Psoas muscle (tissue), 8 donors: ENCODE data around the gene PASK. TPM values are rescaled to one million over a fixed set of nuclear protein-coding genes. Genes with fewer than 3 reads are reported as not detected.

ENCODE experiments used
- ATAC-seq, 4 donors: fragments of 200-7000 bp; cut with Tn5 transposase; one replicate each; pipeline ENCODE4 v1.9.1; 2020; ENCODE audit warnings: moderate library complexity in 3 of 4, mild to moderate bottlenecking in 2 of 4
- DNase-seq, 2 donors: peaks; one replicate each; pipeline ENCODE4 v3.0.0-alpha.2; 2020
- H3K27ac ChIP-seq: fragments of 200-600 bp; one replicate; pipeline ENCODE4 v1.8.0; 2022
- H3K27me3 ChIP-seq, 3 donors: fragments of 200-600 bp in 1 of 3; one replicate each; pipeline versions ENCODE4 v1.6.1 to v1.8.0; 2013 to 2022; ENCODE audit warnings: low read length in 2 of 3, mild to moderate bottlenecking in 2 of 3, moderate library complexity in 1 of 3; ENCODE audit not compliant: insufficient read depth in 3 of 3
- H3K36me3 ChIP-seq, 2 donors: fragments of 200-600 bp in 1 of 2; one replicate each; pipeline versions ENCODE4 v1.6.1 to v1.8.0; 2013 to 2022; ENCODE audit warnings: low read depth in 1 of 2, mild to moderate bottlenecking in 1 of 2, moderate library complexity in 1 of 2; ENCODE audit not compliant: insufficient read depth in 1 of 2
- H3K4me1 ChIP-seq: fragments of 200-600 bp; one replicate; pipeline ENCODE4 v1.8.0; 2022
- H3K4me3 ChIP-seq: fragments of 200-600 bp; one replicate; pipeline ENCODE4 v1.8.0; 2022; ENCODE audit warnings: mild to moderate bottlenecking
- H3K9me3 ChIP-seq: fragments of 200-600 bp; one replicate; pipeline ENCODE4 v1.8.0; 2022
- WGBS, 3 donors: extraction: QIAGEN DNeasy Blood & Tissue Kit; methylation state at CpG; one replicate each; pipeline versions ENCODE4 v1.1.6 to v1.1.7; 2013; 5-methylcytosine and 5-hydroxymethylcytosine counted together
- intact Hi-C, 2 donors: fragments of 100-400 bp; cut with DNase I; formaldehyde crosslinking; loops; one replicate each; pipeline versions ENCODE4 v1.11.0 to v1.14.2; 2022
- polyA plus RNA-seq, 3 donors: library from polyadenylated mRNA; stranded (reverse); fragments of 200-250 nt; gene quantifications; one replicate each; pipeline ENCODE4 v1.2.3, GENCODE V29; 2013
- total RNA-seq, 4 donors: library from RNA; stranded (reverse); fragmentation: NEBNext Ultra II Directional in 2 of 4; extraction: Animal tissue kit (Norgen Biotek cat#: 25700) in 2 of 4; gene quantifications; one replicate each; pipeline versions ENCODE4 v1.2.1 to v1.2.4, GENCODE V29; 2021 to 2023
- TF ChIP-seq, protein P1 (sequence below): fragments of 200-600 bp; IDR thresholded peaks from one replicate; pipeline ENCODE4 v1.8.0; 2022; ENCODE audit warnings: antibody characterized with exemption
- donor health status: healthy with polysubstance abuse.
- donor health status: DM: no; HTN: no; CAD: no; lungs with moderate emphysema.
- donor health status: Bipolar disorder and iron deficiency.
- donor health status: healthy.
- donor health status: DM: yes; HTN: yes; CAD: no.
- donor health status: DM: no; HTN: no; CAD: no.
- donor health status: DM: no; HTN: no; CAD: no.
- donor health status: DM: yes; HTN: yes; CAD: no.

Gene PASK
- total and polyA plus RNA-seq, 7 donors, result 0.41 to 1.9 (median 0.95) TPM

DNA sequence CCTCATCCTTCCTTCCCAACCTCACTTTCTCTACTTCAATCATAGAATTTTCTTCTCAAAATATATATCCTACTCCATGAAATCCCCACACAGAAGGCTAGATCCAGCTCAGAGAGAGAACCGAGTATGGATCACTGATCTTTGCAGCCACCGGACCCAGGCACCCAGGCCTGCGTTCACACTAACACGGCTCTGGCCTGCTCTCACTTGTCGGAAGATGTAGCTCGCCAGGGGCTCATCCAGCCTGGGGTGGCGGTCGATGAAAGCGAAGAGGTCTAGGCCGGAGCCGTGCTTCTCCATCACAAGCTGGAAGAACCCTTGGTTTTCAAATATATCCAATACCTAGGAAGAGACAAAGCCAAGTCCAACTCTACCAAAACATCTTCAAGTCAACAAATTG is 34.4 kb downstream of the PASK start:
- ATAC-seq (no peak), DNase-seq (no peak)
- H3K4me1 ChIP-seq, result no peaks in the 10 kb centered on the region
- no peak overlapping the region for H3K27ac ChIP-seq
- 90 to 97% (median 97%) methylated on average over 11 of the region's 11 CpGs for WGBS, 3 donors
- no peaks in the 10 kb centered on the region for H3K9me3 ChIP-seq
- TF ChIP-seq, protein P1, sequence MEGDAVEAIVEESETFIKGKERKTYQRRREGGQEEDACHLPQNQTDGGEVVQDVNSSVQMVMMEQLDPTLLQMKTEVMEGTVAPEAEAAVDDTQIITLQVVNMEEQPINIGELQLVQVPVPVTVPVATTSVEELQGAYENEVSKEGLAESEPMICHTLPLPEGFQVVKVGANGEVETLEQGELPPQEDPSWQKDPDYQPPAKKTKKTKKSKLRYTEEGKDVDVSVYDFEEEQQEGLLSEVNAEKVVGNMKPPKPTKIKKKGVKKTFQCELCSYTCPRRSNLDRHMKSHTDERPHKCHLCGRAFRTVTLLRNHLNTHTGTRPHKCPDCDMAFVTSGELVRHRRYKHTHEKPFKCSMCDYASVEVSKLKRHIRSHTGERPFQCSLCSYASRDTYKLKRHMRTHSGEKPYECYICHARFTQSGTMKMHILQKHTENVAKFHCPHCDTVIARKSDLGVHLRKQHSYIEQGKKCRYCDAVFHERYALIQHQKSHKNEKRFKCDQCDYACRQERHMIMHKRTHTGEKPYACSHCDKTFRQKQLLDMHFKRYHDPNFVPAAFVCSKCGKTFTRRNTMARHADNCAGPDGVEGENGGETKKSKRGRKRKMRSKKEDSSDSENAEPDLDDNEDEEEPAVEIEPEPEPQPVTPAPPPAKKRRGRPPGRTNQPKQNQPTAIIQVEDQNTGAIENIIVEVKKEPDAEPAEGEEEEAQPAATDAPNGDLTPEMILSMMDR, result no peak
- no peak overlapping the region for H3K4me3 ChIP-seq
- no peaks in the 10 kb centered on the region for H3K36me3 ChIP-seq
- intact Hi-C loops, result no loop called here
- no peaks in the 10 kb centered on the region for H3K27me3 ChIP-seq

DNA sequence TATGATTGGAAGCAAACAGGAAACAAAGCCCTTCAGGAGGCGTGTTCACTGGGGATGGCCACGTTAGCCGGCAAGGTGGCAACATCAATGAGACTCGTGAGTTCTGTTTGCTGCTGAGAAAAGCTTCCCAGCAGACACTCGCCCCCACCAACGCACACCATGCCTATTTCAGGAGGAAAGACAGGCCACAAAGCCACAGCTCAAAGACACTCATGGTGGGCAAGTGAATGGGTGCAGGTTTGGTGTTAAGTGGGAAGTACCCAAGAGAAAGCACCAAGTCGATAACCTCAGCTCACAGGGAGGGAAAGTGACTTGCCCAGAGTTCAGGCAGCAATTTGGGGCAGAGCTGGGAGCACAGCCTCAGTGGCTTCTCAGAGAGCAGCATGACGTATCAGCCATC is 36.7 kb downstream of the PASK start:
- no peak for DNase-seq
- Histone ChIP-seq H3K4me3 (no peak overlapping the region), H3K4me1 (no peaks in the 10 kb centered on the region), H3K27ac (no peak overlapping the region), H3K27me3 (no peaks in the 10 kb centered on the region), H3K36me3 (no peaks in the 10 kb centered on the region), H3K9me3 (no peaks in the 10 kb centered on the region)
- intact Hi-C loops, result no loop called here
- 83 to 89% (median 87%) methylated on average over 8 of the region's 8 CpGs for WGBS, 3 donors
- ATAC-seq, result no peak
- TF ChIP-seq, protein P1, result no peak

DNA sequence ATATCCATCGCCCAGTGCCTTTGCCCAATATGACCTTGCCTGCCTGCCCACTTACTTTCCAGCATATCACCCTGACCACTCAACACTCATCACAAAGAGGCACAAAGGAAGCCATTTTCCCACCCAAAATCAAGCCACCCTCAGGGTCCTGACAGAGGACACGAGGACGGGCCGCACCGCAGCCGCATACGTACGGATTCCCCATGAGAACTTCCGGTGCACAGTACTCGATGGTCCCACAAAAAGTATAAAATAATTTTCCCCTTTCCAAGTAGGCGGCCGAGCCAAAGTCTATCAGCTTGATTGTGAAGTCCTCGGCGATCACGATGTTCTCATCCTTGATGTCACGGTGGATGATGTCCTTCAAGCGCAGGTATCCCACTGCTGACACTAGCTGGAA is 37.2 kb downstream of the PASK start:
- no peaks in the 10 kb centered on the region for H3K36me3 ChIP-seq
- TF ChIP-seq, protein P1, result no peak
- no peak overlapping the region for H3K4me3 ChIP-seq
- no peaks in the 10 kb centered on the region for H3K27me3 ChIP-seq
- intact Hi-C loops, result no loop called here
- no peaks in the 10 kb centered on the region for H3K9me3 ChIP-seq
- no peak for DNase-seq
- H3K4me1 ChIP-seq, result no peaks in the 10 kb centered on the region
- no peak for ATAC-seq
- WGBS, 3 donors, result 91 to 96% (median 93%) methylated on average over 17 of the region's 17 CpGs
- no peak overlapping the region for H3K27ac ChIP-seq

DNA sequence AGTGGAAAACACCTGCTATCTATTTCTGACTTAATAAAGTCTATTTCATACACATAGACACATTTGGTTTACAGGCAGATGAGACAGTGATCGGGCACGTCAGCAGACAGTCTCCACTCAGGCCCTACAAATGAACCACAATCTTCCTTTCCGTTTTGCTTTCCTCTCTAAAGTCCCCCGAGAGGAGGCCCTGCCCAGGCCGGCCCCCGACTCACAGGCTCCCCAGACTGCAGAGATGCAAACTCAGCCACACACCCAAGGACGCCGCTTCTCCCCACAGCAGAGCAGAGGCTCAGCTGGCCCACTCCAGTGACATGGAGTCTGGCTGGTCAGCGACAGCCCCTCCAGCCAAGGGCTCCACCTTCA is 37.8 kb downstream of the PASK start:
- DNase-seq (no peak), ATAC-seq (no peak)
- Histone ChIP-seq H3K27ac (no peak overlapping the region), H3K27me3 (no peaks in the 10 kb centered on the region), H3K4me1 (no peaks in the 10 kb centered on the region), H3K9me3 (no peaks in the 10 kb centered on the region), H3K36me3 (no peaks in the 10 kb centered on the region), H3K4me3 (no peak overlapping the region)
- 78 to 88% (median 87%) methylated on average over 9 of the region's 9 CpGs for WGBS, 3 donors
- intact Hi-C loops, result no loop called here
- TF ChIP-seq, protein P1, result no peak

DNA sequence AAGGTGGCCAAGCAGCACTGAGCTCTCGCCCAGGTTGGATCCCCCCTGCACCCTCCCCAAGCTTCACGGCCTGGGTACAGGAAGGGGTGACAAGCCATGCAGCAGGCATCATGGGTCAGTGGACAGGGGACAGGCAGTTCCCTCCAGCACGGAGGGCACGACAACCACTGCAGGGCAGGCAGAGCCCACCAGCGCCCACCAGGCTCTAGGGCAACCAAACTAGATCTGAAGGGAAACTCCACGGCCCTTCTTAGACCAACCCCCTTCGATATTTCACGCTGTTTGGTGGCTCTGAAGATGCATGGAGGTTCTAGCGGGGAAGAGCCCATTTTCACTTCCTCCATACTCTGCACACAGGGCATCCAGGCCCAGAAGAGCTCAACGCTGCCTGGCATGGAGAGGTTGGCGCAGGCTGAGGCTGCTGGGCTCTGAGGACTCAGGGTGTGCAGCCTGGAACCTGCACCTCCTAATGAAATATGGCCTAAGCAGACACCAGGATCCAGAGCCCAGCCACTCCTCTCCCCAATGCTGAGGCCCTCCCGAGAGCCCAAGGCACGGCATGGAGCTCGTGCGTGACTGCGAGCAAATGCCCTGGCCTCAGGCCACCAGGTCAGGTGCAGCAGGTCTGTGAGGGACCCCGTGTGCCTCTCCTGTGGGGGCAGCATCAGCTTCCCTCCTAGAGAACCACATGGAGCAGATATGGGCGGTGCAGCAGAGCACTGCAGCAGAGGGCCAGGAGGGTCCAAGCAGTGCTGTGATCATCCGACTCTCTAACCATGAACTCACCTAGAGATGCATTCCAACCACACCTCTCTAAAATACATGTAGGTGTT is 38.4 kb downstream of the PASK start:
- ATAC-seq (no peak), DNase-seq (no peak)
- Histone ChIP-seq H3K4me3 (no peak overlapping the region), H3K9me3 (no peaks in the 10 kb centered on the region), H3K27me3 (no peaks in the 10 kb centered on the region), H3K27ac (no peak overlapping the region), H3K4me1 (no peaks in the 10 kb centered on the region), H3K36me3 (no peaks in the 10 kb centered on the region)
- TF ChIP-seq, protein P1, result no peak
- intact Hi-C loops, result no loop called here
- 89 to 94% (median 92%) methylated on average over 17 to 19 of the region's 19 CpGs for WGBS, 3 donors
